C4-2B (cell line): Measurements from ENCODE around the gene SLCO6A1.

Experiments used
- CTCF ChIP-seq: fragments of 450-650 bp; conservative IDR thresholded peaks from 2 replicates; pipeline ENCODE4 v1.5.1; 2017; ENCODE audit warnings: mild to moderate bottlenecking
- ZFX ChIP-seq: fragments of 450-650 bp; IDR thresholded peaks from 2 replicates; pipeline ENCODE4 v1.6.1; 2017

- no peak for TF ChIP-seq CTCF
- TF ChIP-seq ZFX = no peak
Observed at GRCh38 chr5:102388235-102388634, 110.6 kb downstream of the SLCO6A1 start.
